ENCODE results near the gene LMNTD2.

Gene LMNTD2

GRCh38 chr11:553988-554340, 6.6 kb downstream of the LMNTD2 start:
- peak overlapping the region; percentile 76 for H3K27ac ChIP-seq
- TF ChIP-seq CTCF (IDR thresholded peaks at IDR 0.05) (no peak), ZFX (IDR thresholded peaks at IDR 0.05; ENCODE audit: borderline replicate concordance) (no peak)

- H3K27ac ChIP-seq = peak overlapping the region; percentile 76; the same call in 1 of the 2 replicates
- TF ChIP-seq ZFX (IDR thresholded peaks at IDR 0.05; ENCODE audit: borderline replicate concordance) (no peak), CTCF (IDR thresholded peaks at IDR 0.05) (no peak)
These were observed 7.2 kb downstream of the LMNTD2 start for GRCh38 chr11:553083-553987.

GRCh38 chr11:551596-551995, 8.9 kb downstream of the LMNTD2 start:
- TF ChIP-seq ZFX (IDR thresholded peaks at IDR 0.05; ENCODE audit: borderline replicate concordance) (no peak), CTCF (IDR thresholded peaks at IDR 0.05) (no peak)
- no peak overlapping the region for H3K27ac ChIP-seq

- no peak for TF ChIP-seq CTCF (IDR thresholded peaks at IDR 0.05)
- no peak for TF ChIP-seq ZFX (IDR thresholded peaks at IDR 0.05; ENCODE audit: borderline replicate concordance)
- H3K27ac ChIP-seq = no peak overlapping the region
These were observed 9.4 kb downstream of the LMNTD2 start for GRCh38 chr11:551131-551530.

GRCh38 chr11:550746-551085, 9.8 kb downstream of the LMNTD2 start:
- TF ChIP-seq ZFX (IDR thresholded peaks at IDR 0.05; ENCODE audit: borderline replicate concordance) (no peak), CTCF (IDR thresholded peaks at IDR 0.05) (no peak)
- H3K27ac ChIP-seq = no peak overlapping the region

GRCh38 chr11:550021-550745, 10.4 kb downstream of the LMNTD2 start:
- TF ChIP-seq CTCF (IDR thresholded peaks at IDR 0.05) = no peak
- TF ChIP-seq ZFX (IDR thresholded peaks at IDR 0.05; ENCODE audit: borderline replicate concordance) = no peak
- no peak overlapping the region for H3K27ac ChIP-seq
